SK-N-SH treated with all-trans-retinoic acid at 6 μM for 48 hours (cell line): Measurements from ENCODE around the gene TAX1BP1.

Experiments
- PATZ1 ChIP-seq: fragments of 250-450 bp; sonication (Bioruptor Pico); IDR thresholded peaks from 2 replicates; pipeline ENCODE4 v1.8.0; 2020; ENCODE audit warnings: mild to moderate bottlenecking, moderate library complexity, borderline replicate concordance
- RARB ChIP-seq: fragments of 250-450 bp; sonication (Bioruptor Pico); IDR thresholded peaks from 2 replicates; pipeline ENCODE4 v1.8.0; 2021; ENCODE audit warnings: mild to moderate bottlenecking, moderate library complexity
- TF ChIP-seq, protein P1 (sequence below): fragments of 250-450 bp; sonication (Bioruptor Pico); IDR thresholded peaks from 2 replicates; pipeline ENCODE4 v1.5.1; 2021; ENCODE audit warnings: mild to moderate bottlenecking, moderate library complexity

GRCh38 chr7:27735831-27736230 lies 4.1 kb upstream of the TAX1BP1 start:
- TF ChIP-seq PATZ1 (CRISPR knock-in tag) (no peak), RARB (CRISPR knock-in tag) (no peak)
- TF ChIP-seq, protein P1, sequence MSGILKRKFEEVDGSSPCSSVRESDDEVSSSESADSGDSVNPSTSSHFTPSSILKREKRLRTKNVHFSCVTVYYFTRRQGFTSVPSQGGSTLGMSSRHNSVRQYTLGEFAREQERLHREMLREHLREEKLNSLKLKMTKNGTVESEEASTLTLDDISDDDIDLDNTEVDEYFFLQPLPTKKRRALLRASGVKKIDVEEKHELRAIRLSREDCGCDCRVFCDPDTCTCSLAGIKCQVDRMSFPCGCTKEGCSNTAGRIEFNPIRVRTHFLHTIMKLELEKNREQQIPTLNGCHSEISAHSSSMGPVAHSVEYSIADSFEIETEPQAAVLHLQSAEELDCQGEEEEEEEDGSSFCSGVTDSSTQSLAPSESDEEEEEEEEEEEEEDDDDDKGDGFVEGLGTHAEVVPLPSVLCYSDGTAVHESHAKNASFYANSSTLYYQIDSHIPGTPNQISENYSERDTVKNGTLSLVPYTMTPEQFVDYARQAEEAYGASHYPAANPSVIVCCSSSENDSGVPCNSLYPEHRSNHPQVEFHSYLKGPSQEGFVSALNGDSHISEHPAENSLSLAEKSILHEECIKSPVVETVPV (CRISPR knock-in tag), result no peak
